Measurements from ENCODE around the gene ABLIM1.

ABLIM1 gene

GRCh38 chr10:114399576-114399975 is 258.5 kb downstream of the ABLIM1 start:
- in situ Hi-C loops (cut with MboI; ENCODE audit: low sequenced_read_pairs), result no loop called here

- in situ Hi-C loops (cut with MboI; ENCODE audit: low sequenced_read_pairs), result no loop called here
Measured at GRCh38 chr10:114398587-114399331, 259.3 kb downstream of the ABLIM1 start.

- in situ Hi-C loops (cut with MboI; ENCODE audit: low sequenced_read_pairs), result no loop called here
Measured at GRCh38 chr10:114397651-114398145, 260.4 kb downstream of the ABLIM1 start.

GRCh38 chr10:114396464-114396863 is 261.6 kb downstream of the ABLIM1 start:
- in situ Hi-C loops (cut with MboI; ENCODE audit: low sequenced_read_pairs), result no loop called here

GRCh38 chr10:114395366-114396022 is 262.6 kb downstream of the ABLIM1 start:
- in situ Hi-C loops (cut with MboI; ENCODE audit: low sequenced_read_pairs), result no loop called here

GRCh38 chr10:114394531-114394930 is 263.5 kb downstream of the ABLIM1 start:
- in situ Hi-C loops (cut with MboI; ENCODE audit: low sequenced_read_pairs), result no loop called here

GRCh38 chr10:114393886-114394285 is 264.2 kb downstream of the ABLIM1 start:
- in situ Hi-C loops (cut with MboI; ENCODE audit: low sequenced_read_pairs), result no loop called here

- in situ Hi-C loops (cut with MboI; ENCODE audit: low sequenced_read_pairs), result no loop called here
Measured at GRCh38 chr10:114393482-114393881, 264.6 kb downstream of the ABLIM1 start.

GRCh38 chr10:114392112-114392835 is 265.8 kb downstream of the ABLIM1 start:
- in situ Hi-C loops (cut with MboI; ENCODE audit: low sequenced_read_pairs), result no loop called here

- in situ Hi-C loops (cut with MboI; ENCODE audit: low sequenced_read_pairs), result no loop called here
Measured at GRCh38 chr10:114391599-114391998, 266.5 kb downstream of the ABLIM1 start.

- in situ Hi-C loops (cut with MboI; ENCODE audit: low sequenced_read_pairs), result no loop called here
Measured at GRCh38 chr10:114389426-114389825, 268.6 kb downstream of the ABLIM1 start.

GRCh38 chr10:114388275-114388674 is 269.8 kb downstream of the ABLIM1 start:
- in situ Hi-C loops (cut with MboI; ENCODE audit: low sequenced_read_pairs), result no loop called here

GRCh38 chr10:114387784-114388183 is 270.3 kb downstream of the ABLIM1 start:
- in situ Hi-C loops (cut with MboI; ENCODE audit: low sequenced_read_pairs), result no loop called here

GRCh38 chr10:114386452-114386851 is 271.6 kb downstream of the ABLIM1 start:
- in situ Hi-C loops (cut with MboI; ENCODE audit: low sequenced_read_pairs), result no loop called here

- in situ Hi-C loops (cut with MboI; ENCODE audit: low sequenced_read_pairs), result no loop called here
Measured at GRCh38 chr10:114385557-114385956, 272.5 kb downstream of the ABLIM1 start.

GRCh38 chr10:114384601-114385000 is 273.5 kb downstream of the ABLIM1 start:
- in situ Hi-C loops (cut with MboI; ENCODE audit: low sequenced_read_pairs), result no loop called here

GRCh38 chr10:114384181-114384580 is 273.9 kb downstream of the ABLIM1 start:
- in situ Hi-C loops (cut with MboI; ENCODE audit: low sequenced_read_pairs), result no loop called here

Data from HL-60/S4 treated with phorbol 12-myristate 13-acetate at 8.2 ng/mL for 4 days and 3 days (cell line).